Spleen (tissue), 11 donors: ENCODE data around the gene APEH. TPM values are rescaled to one million over a fixed set of nuclear protein-coding genes. Genes with fewer than 3 reads are reported as not detected.

Experiments
- DNase-seq: peaks from one replicate; pipeline ENCODE4 v3.0.0-alpha.2; 2020
- H3K27ac ChIP-seq, 8 donors: fragments of 200-600 bp; sonication (generic) in 7 of 8; 1 replicate in 4 of 8; 2 replicates in 4 of 8; pipeline versions ENCODE4 v1.5.0 to v1.8.0; 2016 to 2021; ENCODE audit warnings: inconsistent platforms in 4 of 8, mild to moderate bottlenecking in 4 of 8, moderate library complexity in 1 of 8
- H3K27me3 ChIP-seq, 7 donors: fragments of 200-600 bp; sonication (generic) in 6 of 7; replicated peaks in 1 of 7; 1 replicate in 4 of 7; 2 replicates in 3 of 7; pipeline versions ENCODE4 v1.5.0 to v1.8.0; 2016 to 2021; ENCODE audit warnings: inconsistent platforms in 3 of 7, mild to moderate bottlenecking in 1 of 7
- H3K36me3 ChIP-seq, 6 donors: fragments of 200-600 bp; sonication (generic) in 5 of 6; 1 replicate in 4 of 6; 2 replicates in 2 of 6; pipeline versions ENCODE4 v1.5.0 to v1.8.0; 2016 to 2021; ENCODE audit warnings: inconsistent platforms in 2 of 6
- H3K4me1 ChIP-seq, 6 donors: fragments of 200-600 bp; sonication (generic) in 5 of 6; 1 replicate in 3 of 6; 2 replicates in 3 of 6; pipeline versions ENCODE4 v1.5.0 to v1.8.0; 2016 to 2021; ENCODE audit warnings: inconsistent platforms in 3 of 6
- H3K4me3 ChIP-seq, 8 donors: fragments of 200-600 bp; sonication (generic) in 7 of 8; 1 replicate in 4 of 8; 2 replicates in 4 of 8; pipeline versions ENCODE4 v1.5.0 to v1.8.0; 2016 to 2021; ENCODE audit warnings: inconsistent platforms in 4 of 8, mild to moderate bottlenecking in 4 of 8, moderate library complexity in 2 of 8
- H3K9me3 ChIP-seq, 8 donors: fragments of 200-600 bp; sonication (generic) in 7 of 8; 1 replicate in 4 of 8; 2 replicates in 4 of 8; pipeline versions ENCODE4 v1.5.0 to v1.8.0; 2016 to 2021; ENCODE audit warnings: inconsistent platforms in 4 of 8
- POLR2A ChIP-seq, 3 donors: fragments of 450-650 bp; IDR thresholded peaks; one replicate each; pipeline ENCODE4 v1.5.1; 2017; ENCODE audit warnings: antibody characterized with exemption in 3 of 3, mild to moderate bottlenecking in 1 of 3
- POLR2AphosphoS5 ChIP-seq, 3 donors: sonication (generic); formaldehyde crosslinking; IDR thresholded peaks; one replicate each; pipeline ENCODE4 v1.5.1; 2017; ENCODE audit warnings: antibody characterized with exemption in 3 of 3
- WGBS, 5 donors: extraction: QIAGEN DNeasy Blood & Tissue Kit in 3 of 5; methylation state at CpG; one replicate each; pipeline versions ENCODE4 v1.1.5 to v1.1.7; 2013 to 2018; 5-methylcytosine and 5-hydroxymethylcytosine counted together
- intact Hi-C: fragments of 100-400 bp; cut with DNase I; formaldehyde crosslinking; loops from one replicate; pipeline ENCODE4 v1.15.0; 2023; ENCODE audit warnings: low total_unique reads
- polyA plus RNA-seq, 3 donors: library from polyadenylated mRNA; stranded (reverse); fragments of 200-250 nt; gene quantifications; one replicate each; pipeline ENCODE4 v1.2.1, GENCODE V29; 2013
- total RNA-seq, 7 donors: library from RNA; depleted of rRNA in 3 of 7; stranded (reverse); fragments of >200 nt in 3 of 7; fragmentation: NEBNext Ultra II Directional in 4 of 7; extraction: Animal tissue kit (Norgen Biotek cat#: 25700) in 4 of 7; gene quantifications; one replicate each; pipeline versions ENCODE4 v1.1.0 to v1.2.1, GENCODE V29; 2016 to 2021
- TF ChIP-seq, protein P1 (sequence below), 11 experiments: fragments of 200-600 bp in 7 of 11; fragments of 450-650 bp in 4 of 11; sonication (generic) in 4 of 11; IDR thresholded peaks in 8 of 11; conservative IDR thresholded peaks in 3 of 11; 1 replicate in 7 of 11; 2 replicates in 4 of 11; pipeline versions ENCODE4 v1.4.0 to v1.8.0; 2016 to 2021; ENCODE audit warnings: antibody characterized with exemption in 11 of 11, inconsistent platforms in 4 of 11, mild to moderate bottlenecking in 1 of 11
- donor health status: healthy with polysubstance abuse.
- donor health status: DM: no; HTN: no; CAD: no; lungs with moderate emphysema.
- donor health status: DM: no; HTN: no; CAD: no.
- donor health status: Bipolar disorder and iron deficiency.
- donor health status: healthy.
- donor health status: DM: no; HTN: no; CAD: no.
- donor health status: DM: yes; HTN: yes; CAD: no.

Gene APEH
- total and polyA plus RNA-seq, 10 donors: 29.6 to 89.5 (median 66.2) TPM

DNA sequence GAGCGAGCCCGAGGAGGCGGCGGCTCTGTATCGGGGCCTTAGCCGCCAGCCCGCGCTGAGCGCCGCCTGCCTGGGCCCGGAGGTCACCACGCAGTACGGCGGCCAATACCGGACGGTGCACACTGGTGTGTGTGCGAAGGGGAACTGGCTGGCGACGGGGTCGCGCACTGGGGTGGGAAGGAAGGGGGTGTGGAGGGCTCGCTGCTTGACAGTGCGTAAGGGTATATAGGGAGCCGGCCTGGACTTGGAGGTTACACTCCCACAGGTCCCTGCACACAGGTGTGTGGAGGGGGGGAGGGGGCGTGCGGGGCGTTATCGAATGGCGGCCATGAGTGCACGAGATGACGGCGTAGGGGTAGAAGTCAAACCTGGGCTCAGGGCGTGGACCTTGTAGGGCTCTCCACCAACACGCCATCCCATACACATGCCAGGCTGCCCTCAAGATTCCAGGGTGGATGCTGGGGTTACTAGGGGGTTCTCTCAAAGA, 389 bp downstream of the APEH start:
- intact Hi-C loops: no loop called here
- H3K36me3 ChIP-seq: peaks cover 0 to 43% (median 38%) of the 10 kb centered on the region in 6 donors
- H3K27ac ChIP-seq: peak overlapping the region; percentile 93 to 98 (median 94)
- H3K9me3 ChIP-seq: no peaks in the 10 kb centered on the region
- no peaks in the 10 kb centered on the region for H3K27me3 ChIP-seq
- H3K4me3 ChIP-seq: peak overlapping the region; percentile 73 to 97 (median 88)
- TF ChIP-seq, protein P1, sequence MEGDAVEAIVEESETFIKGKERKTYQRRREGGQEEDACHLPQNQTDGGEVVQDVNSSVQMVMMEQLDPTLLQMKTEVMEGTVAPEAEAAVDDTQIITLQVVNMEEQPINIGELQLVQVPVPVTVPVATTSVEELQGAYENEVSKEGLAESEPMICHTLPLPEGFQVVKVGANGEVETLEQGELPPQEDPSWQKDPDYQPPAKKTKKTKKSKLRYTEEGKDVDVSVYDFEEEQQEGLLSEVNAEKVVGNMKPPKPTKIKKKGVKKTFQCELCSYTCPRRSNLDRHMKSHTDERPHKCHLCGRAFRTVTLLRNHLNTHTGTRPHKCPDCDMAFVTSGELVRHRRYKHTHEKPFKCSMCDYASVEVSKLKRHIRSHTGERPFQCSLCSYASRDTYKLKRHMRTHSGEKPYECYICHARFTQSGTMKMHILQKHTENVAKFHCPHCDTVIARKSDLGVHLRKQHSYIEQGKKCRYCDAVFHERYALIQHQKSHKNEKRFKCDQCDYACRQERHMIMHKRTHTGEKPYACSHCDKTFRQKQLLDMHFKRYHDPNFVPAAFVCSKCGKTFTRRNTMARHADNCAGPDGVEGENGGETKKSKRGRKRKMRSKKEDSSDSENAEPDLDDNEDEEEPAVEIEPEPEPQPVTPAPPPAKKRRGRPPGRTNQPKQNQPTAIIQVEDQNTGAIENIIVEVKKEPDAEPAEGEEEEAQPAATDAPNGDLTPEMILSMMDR (IDR thresholded peaks at IDR 0.05 in 8 of 11, conservative IDR thresholded peaks at IDR 0.05 in 3 of 11): peak in 1 of 11 experiments; percentile 1
- TF ChIP-seq POLR2A (IDR thresholded peaks at IDR 0.05) (no peak), POLR2AphosphoS5 (IDR thresholded peaks at IDR 0.05) (no peak)
- no peak for DNase-seq
- peaks cover 10 to 57% (median 24%) of the 10 kb centered on the region in 6 donors for H3K4me1 ChIP-seq
- 1 to 11% (median 7%) methylated on average over 13 to 34 of the region's 34 CpGs for WGBS, 5 donors

DNA sequence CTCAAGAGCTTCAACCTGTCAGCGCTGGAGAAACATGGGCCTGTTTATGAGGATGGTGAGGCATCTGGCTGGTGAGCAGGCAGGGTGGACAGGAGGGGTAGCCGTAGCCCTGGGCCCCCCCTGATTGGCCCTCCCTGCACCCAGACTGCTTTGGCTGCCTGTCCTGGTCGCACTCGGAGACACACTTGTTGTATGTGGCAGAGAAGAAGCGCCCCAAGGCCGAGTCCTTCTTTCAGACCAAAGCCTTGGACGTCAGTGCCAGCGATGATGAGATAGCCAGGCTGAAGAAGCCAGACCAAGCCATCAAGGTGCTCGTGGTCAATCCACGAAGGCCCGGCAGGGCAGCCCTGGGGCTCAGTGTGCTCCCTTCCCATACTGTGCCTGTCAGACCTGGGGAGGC, 1.8 kb downstream of the APEH start:
- TF ChIP-seq POLR2A (IDR thresholded peaks at IDR 0.05): no peak
- TF ChIP-seq POLR2AphosphoS5 (IDR thresholded peaks at IDR 0.05): no peak
- TF ChIP-seq, protein P1 (IDR thresholded peaks at IDR 0.05 in 8 of 11, conservative IDR thresholded peaks at IDR 0.05 in 3 of 11): no peak
- intact Hi-C loops: no loop called here
- DNase-seq: no peak
- no peaks in the 10 kb centered on the region for H3K27me3 ChIP-seq
- 92 to 97% (median 96%) methylated on average over 8 to 11 of the region's 11 CpGs for WGBS, 5 donors
- H3K4me1 ChIP-seq: peaks cover 10 to 57% (median 24%) of the 10 kb centered on the region in 6 donors
- no peak overlapping the region for H3K4me3 ChIP-seq
- no peak overlapping the region for H3K27ac ChIP-seq
- no peaks in the 10 kb centered on the region for H3K9me3 ChIP-seq
- peaks cover 0 to 56% (median 51%) of the 10 kb centered on the region in 6 donors for H3K36me3 ChIP-seq

DNA sequence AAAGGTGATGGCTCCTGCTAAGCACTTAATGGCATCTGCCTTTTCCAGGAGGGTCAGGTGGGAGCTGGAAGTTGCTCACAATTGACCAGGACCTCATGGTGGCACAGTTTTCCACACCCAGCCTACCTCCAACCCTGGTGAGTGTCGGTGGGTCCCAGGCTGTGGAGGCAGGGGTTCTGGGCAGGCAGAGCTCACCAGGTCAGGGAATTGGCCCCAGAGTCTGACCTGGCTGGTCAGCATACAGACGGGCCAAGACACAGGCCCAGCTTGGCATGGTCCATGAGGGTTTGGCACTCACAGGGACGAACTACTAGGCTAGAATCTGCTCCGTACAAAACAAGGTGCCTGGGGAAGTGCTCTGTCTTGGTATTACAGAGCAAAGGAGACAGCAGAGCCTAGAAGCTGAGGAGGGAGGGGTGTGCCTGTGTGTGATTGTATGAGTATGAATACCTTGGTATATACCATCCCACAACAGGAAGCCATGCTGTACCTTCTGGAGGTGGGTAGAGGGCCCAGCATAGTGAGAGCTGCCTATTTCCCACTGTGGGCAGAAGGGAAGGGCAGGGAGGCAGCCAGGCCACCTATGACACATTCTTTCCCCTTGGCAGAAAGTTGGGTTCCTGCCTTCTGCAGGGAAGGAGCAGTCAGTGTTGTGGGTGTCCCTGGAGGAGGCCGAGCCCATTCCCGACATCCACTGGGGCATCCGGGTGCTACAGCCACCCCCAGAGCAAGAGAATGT, 6.5 kb downstream of the APEH start:
- H3K27ac ChIP-seq: no peak overlapping the region
- 92 to 98% (median 95%) methylated on average over 4 to 7 of the region's 7 CpGs for WGBS, 5 donors
- peaks cover 0 to 95% (median 84%) of the 10 kb centered on the region in 6 donors for H3K36me3 ChIP-seq
- no peak overlapping the region for H3K4me3 ChIP-seq
- peak in 1 of 3 donors; percentile 2 for TF ChIP-seq POLR2AphosphoS5 (IDR thresholded peaks at IDR 0.05)
- TF ChIP-seq, protein P1 (IDR thresholded peaks at IDR 0.05 in 8 of 11, conservative IDR thresholded peaks at IDR 0.05 in 3 of 11): no peak
- intact Hi-C loops: no loop called here
- DNase-seq: no peak
- H3K4me1 ChIP-seq: peaks cover 0 to 24% (median 4%) of the 10 kb centered on the region in 6 donors
- H3K27me3 ChIP-seq: peaks cover 0 to 3% (median 0%) of the 10 kb centered on the region in 7 donors
- no peaks in the 10 kb centered on the region for H3K9me3 ChIP-seq

DNA sequence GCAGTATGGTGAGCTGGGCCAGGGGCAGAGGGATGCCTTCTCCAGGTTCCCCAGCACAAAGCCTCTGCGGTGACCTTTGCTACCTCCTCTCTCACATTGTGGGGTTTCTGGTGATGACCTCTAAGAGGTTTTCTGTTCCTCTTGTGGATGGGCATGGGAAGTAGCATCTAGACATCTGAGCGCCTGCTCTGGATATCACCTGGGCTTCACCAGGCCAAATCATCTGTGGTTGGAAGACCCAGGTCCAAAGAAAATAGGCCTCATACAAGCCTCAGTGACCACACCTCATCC, 7.0 kb downstream of the APEH start:
- Histone ChIP-seq H3K27ac (no peak overlapping the region), H3K4me1 (peaks cover 0 to 24% (median 5%) of the 10 kb centered on the region in 6 donors), H3K4me3 (no peak overlapping the region), H3K36me3 (peaks cover 0 to 90% (median 79%) of the 10 kb centered on the region in 6 donors), H3K9me3 (no peaks in the 10 kb centered on the region), H3K27me3 (peaks cover 0 to 8% (median 0%) of the 10 kb centered on the region in 7 donors)
- WGBS, 5 donors: 87 to 97% (median 92%) methylated on average over 2 of the region's 2 CpGs
- no peak for TF ChIP-seq POLR2A (IDR thresholded peaks at IDR 0.05)
- TF ChIP-seq, protein P1 (IDR thresholded peaks at IDR 0.05 in 8 of 11, conservative IDR thresholded peaks at IDR 0.05 in 3 of 11): no peak
- no peak for TF ChIP-seq POLR2AphosphoS5 (IDR thresholded peaks at IDR 0.05)
- intact Hi-C loops: no loop called here
- DNase-seq: no peak
